PC-3 (cell line): ENCODE results near the gene CAMK1G.

Source experiments
- CTCF ChIP-seq: fragments of 300-600 bp; sonication (generic); conservative IDR thresholded peaks from 2 replicates; pipeline ENCODE4 v1.5.1; 2017; ENCODE audit warnings: antibody characterized with exemption, low read depth, mild to moderate bottlenecking, low read length
- EZH2 ChIP-seq: fragments of 300-600 bp; sonication (generic); IDR thresholded peaks from one replicate; pipeline ENCODE4 v1.6.1; 2017; ENCODE audit warnings: antibody characterized with exemption, mild to moderate bottlenecking, low read length; ENCODE audit not compliant: unreplicated experiment
- EZH2phosphoT487 ChIP-seq: fragments of 300-600 bp; sonication (generic); IDR thresholded peaks from 2 replicates; pipeline ENCODE4 v1.6.1; 2018; ENCODE audit warnings: mild to moderate bottlenecking, antibody characterized with exemption, low read length, borderline replicate concordance

- no peak for TF ChIP-seq CTCF
- TF ChIP-seq EZH2, result no peak
- no peak for TF ChIP-seq EZH2phosphoT487
These were observed 29.3 kb downstream of the CAMK1G start for GRCh38 chr1:209612646-209613399.
